Pancreas (tissue), 10 donors: ENCODE results near the gene SOX1. TPM values are rescaled to one million over a fixed set of nuclear protein-coding genes. Genes with fewer than 3 reads are reported as not detected.

Source experiments
- ATAC-seq, 4 donors: fragments of 200-7000 bp; cut with Tn5 transposase; one replicate each; pipeline versions ENCODE4 v1.8.0 to v1.9.1; 2020; ENCODE audit warnings: mild to moderate bottlenecking in 4 of 4, moderate library complexity in 4 of 4
- DNase-seq, 6 donors: peaks; one replicate each; pipeline ENCODE4 v3.0.0-alpha.2; 2020
- FAIRE-seq: peaks from 2 replicates; lab custom pipeline; 2012; peaks lifted over from hg19 to GRCh38; lab: Jason Lieb, UNC
- H3K27ac ChIP-seq, 4 donors: fragments of 200-600 bp; sonication (generic); 1 replicate in 3 of 4; 2 replicates in 1 of 4; pipeline versions ENCODE4 v1.5.0 to v1.8.0; 2020
- H3K27me3 ChIP-seq, 4 donors: fragments of 200-600 bp; one replicate each; pipeline ENCODE4 v1.8.0; 2021
- H3K36me3 ChIP-seq, 3 donors: fragments of 200-600 bp; sonication (generic) in 1 of 3; one replicate each; pipeline versions ENCODE4 v1.5.0 to v1.8.0; 2020 to 2021
- H3K4me1 ChIP-seq, 3 donors: fragments of 200-600 bp; one replicate each; pipeline ENCODE4 v1.8.0; 2021
- H3K4me3 ChIP-seq, 4 donors: fragments of 200-600 bp; sonication (generic) in 2 of 4; one replicate each; pipeline versions ENCODE4 v1.5.0 to v1.8.0; 2020 to 2021
- H3K9me3 ChIP-seq, 4 donors: fragments of 200-600 bp; one replicate each; pipeline ENCODE4 v1.8.0; 2021
- WGBS, 2 donors: extraction: QIAGEN DNeasy Blood & Tissue Kit; methylation state at CpG; one replicate each; pipeline ENCODE4 v1.1.7; 2013; 5-methylcytosine and 5-hydroxymethylcytosine counted together
- intact Hi-C, 3 donors: fragments of 100-400 bp; cut with DNase I; formaldehyde crosslinking; loops; one replicate each; pipeline versions ENCODE4 v1.11.1 to v1.14.2; 2022
- polyA plus RNA-seq, 2 donors: library from polyadenylated mRNA; stranded (reverse); fragments of 200-250 nt; gene quantifications; one replicate each; pipeline ENCODE4 v1.2.3, GENCODE V29; 2013
- total RNA-seq, 6 donors: library from RNA; stranded (reverse); fragmentation: NEBNext Ultra II Directional in 4 of 6; extraction: Animal tissue kit (Norgen Biotek cat#: 25700) in 4 of 6; gene quantifications; one replicate each; pipeline versions ENCODE4 v1.2.1 to v1.2.4, GENCODE V29; 2021 to 2023
- TF ChIP-seq, protein P1 (sequence below), 4 donors: fragments of 200-600 bp; sonication (generic) in 3 of 4; IDR thresholded peaks; one replicate each; pipeline versions ENCODE4 v1.5.0 to v1.8.0; 2021; ENCODE audit warnings: antibody characterized with exemption in 4 of 4
- donor health status: healthy with polysubstance abuse.
- donor health status: DM: no; HTN: no; CAD: no; lungs with moderate emphysema.
- donor health status: DM: no; HTN: no; CAD: no.
- donor health status: control.
- donor health status: control.
- donor health status: Bipolar disorder and iron deficiency.
- donor health status: DM: yes; HTN: yes; CAD: no.
- donor health status: DM: no; HTN: no; CAD: no.
- donor health status: DM: no; HTN: no; CAD: no.
- donor health status: DM: yes; HTN: yes; CAD: no.

The SOX1 gene
- total and polyA plus RNA-seq, 8 donors: not detected

DNA sequence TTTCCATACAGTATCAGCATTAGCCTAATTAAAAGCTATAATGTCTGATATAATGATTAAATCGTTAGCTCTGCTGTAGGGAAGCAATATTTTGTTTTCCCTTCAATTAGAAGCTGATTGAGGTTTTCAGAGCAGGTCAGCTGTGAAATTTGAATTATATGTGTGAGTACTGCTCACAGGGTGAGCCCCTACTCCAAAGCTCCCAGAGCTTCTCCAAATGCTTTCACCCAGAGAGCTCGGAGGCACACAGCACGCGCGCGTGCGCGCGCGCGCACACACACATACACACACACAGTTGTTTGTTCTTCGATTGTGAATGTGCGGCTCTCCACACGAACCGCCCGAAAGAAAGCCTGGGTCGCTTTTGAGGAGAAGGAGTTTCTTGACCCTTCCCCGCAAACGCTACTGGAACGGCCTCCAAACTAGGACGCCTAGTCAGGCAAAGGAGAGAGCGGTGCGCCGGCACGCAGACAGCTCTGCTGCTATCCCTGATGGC lies 4.8 kb upstream of the SOX1 start:
- no peak overlapping the region for H3K27ac ChIP-seq
- FAIRE-seq (no peak), DNase-seq (no peak), ATAC-seq (no peak)
- H3K36me3 ChIP-seq: no peaks in the 10 kb centered on the region
- peaks cover 0 to 56% (median 10%) of the 10 kb centered on the region in 4 donors for H3K27me3 ChIP-seq
- 2 to 7% methylated on average over 25 of the region's 25 CpGs for WGBS, 2 donors
- no peak overlapping the region for H3K4me3 ChIP-seq
- intact Hi-C loops: no loop called here
- no peaks in the 10 kb centered on the region for H3K9me3 ChIP-seq
- TF ChIP-seq, protein P1, sequence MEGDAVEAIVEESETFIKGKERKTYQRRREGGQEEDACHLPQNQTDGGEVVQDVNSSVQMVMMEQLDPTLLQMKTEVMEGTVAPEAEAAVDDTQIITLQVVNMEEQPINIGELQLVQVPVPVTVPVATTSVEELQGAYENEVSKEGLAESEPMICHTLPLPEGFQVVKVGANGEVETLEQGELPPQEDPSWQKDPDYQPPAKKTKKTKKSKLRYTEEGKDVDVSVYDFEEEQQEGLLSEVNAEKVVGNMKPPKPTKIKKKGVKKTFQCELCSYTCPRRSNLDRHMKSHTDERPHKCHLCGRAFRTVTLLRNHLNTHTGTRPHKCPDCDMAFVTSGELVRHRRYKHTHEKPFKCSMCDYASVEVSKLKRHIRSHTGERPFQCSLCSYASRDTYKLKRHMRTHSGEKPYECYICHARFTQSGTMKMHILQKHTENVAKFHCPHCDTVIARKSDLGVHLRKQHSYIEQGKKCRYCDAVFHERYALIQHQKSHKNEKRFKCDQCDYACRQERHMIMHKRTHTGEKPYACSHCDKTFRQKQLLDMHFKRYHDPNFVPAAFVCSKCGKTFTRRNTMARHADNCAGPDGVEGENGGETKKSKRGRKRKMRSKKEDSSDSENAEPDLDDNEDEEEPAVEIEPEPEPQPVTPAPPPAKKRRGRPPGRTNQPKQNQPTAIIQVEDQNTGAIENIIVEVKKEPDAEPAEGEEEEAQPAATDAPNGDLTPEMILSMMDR (IDR thresholded peaks at IDR 0.05): no peak
- no peaks in the 10 kb centered on the region for H3K4me1 ChIP-seq

DNA sequence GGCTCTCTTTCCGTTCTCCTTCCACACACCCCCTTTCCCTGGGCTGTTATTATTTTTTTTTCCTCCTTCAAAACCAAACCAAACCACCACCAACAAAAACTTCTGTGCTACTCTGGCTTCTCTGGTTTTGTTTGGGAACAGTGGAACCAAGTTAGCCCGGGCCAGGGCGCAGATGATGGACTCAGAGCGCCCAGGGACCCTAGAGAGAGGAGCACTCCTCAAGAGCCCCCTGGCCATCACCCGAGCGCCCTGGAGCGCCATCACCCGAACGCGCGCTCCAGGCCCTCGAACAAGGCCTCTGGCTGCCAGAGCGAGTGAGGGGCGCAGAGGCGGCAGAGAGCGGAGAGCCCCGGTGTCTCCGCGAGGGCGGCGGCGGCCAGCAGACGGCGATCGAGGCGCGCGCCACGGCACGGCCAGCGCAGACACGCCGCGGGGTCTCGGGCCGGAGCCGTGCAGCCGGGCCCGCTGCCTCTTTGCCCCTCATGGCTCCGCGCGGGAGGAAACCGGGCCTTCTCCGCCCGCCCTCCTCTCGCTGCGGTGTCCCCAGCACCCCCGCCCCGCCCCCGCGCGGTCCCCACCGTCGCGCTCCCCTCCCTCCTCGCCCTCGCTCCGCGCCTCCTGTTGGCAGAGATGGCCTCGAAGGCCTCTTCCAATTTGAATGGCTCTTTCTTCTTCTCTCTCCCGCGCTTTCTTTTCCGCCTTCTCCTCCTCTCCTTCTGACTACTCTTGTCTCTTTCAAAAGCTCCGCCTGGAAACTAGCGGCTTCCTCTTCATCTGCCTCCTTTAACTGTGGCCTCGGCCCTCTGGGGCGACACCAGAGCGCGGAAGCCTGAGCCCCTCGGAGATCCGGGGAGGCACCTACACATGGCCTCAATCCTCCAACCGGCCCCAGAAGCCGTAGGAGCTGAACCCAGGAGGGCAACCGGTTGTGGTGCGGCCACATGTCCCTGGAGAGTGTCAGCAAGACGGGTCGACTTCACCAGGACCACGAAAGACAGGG lies 4.1 kb upstream of the SOX1 start:
- no peaks in the 10 kb centered on the region for H3K9me3 ChIP-seq
- DNase-seq: no peak
- TF ChIP-seq, protein P1 (IDR thresholded peaks at IDR 0.05): no peak
- peaks cover 0 to 51% (median 7%) of the 10 kb centered on the region in 4 donors for H3K27me3 ChIP-seq
- no peak for FAIRE-seq
- intact Hi-C loops: no loop called here
- no peaks in the 10 kb centered on the region for H3K36me3 ChIP-seq
- no peak overlapping the region for H3K4me3 ChIP-seq
- no peak for ATAC-seq
- H3K27ac ChIP-seq: no peak overlapping the region
- H3K4me1 ChIP-seq: no peaks in the 10 kb centered on the region
- 3 to 4% methylated on average over 69 to 78 of the region's 78 CpGs for WGBS, 2 donors

DNA sequence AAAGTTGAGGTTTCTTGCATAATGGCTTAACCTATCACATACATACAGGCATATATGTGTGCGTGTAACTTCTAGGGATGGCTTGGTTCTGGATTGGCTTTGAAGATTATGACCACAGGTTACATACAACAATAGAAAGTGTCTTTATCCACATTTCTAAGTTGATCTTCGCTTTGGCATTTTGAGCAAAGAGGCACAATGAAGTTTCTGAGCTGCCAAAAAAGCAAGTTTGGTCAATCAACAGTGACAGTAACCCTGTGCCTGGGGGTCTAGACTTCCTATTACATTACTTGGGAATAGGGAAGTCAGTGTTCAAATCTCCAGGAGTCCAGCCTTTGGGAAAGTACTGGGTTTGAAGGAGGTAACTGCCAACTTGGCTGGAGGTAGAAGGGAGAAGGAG lies 3.1 kb upstream of the SOX1 start:
- FAIRE-seq: no peak
- TF ChIP-seq, protein P1 (IDR thresholded peaks at IDR 0.05): no peak
- Histone ChIP-seq H3K4me3 (no peak overlapping the region), H3K4me1 (no peaks in the 10 kb centered on the region), H3K9me3 (no peaks in the 10 kb centered on the region), H3K27ac (no peak overlapping the region), H3K27me3 (peaks cover 0 to 49% (median 6%) of the 10 kb centered on the region in 4 donors), H3K36me3 (no peaks in the 10 kb centered on the region)
- DNase-seq: no peak
- no peak for ATAC-seq
- intact Hi-C loops: no loop called here
- WGBS, 2 donors: 21 to 22% methylated on average over 2 of the region's 2 CpGs

DNA sequence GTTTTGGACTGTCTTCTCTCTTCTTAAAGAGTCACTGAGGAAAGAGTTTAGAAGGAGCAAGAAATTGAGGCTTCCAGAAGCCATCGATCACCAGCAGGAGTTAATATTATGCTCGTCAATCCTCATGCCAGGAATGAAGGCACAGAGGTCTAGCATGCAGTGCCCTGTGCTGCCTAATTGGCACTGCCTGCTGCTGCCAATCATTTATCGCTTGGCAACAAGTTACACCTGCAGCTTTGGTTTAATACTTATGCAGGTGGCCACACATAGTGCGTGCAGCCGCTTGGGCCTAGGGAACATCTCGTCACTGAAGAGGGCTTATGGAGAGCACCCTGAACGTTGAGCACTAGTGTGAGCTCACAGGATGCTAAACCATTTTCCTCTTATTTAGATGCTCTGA lies 2.7 kb upstream of the SOX1 start:
- intact Hi-C loops: no loop called here
- H3K27me3 ChIP-seq: peaks cover 0 to 49% (median 8%) of the 10 kb centered on the region in 4 donors

More for the DNA sequence above, 2.7 kb upstream of the SOX1 start:
- TF ChIP-seq, protein P1 (IDR thresholded peaks at IDR 0.05): no peak
- Histone ChIP-seq H3K27ac (no peak overlapping the region), H3K9me3 (no peaks in the 10 kb centered on the region), H3K4me1 (no peaks in the 10 kb centered on the region), H3K4me3 (no peak overlapping the region), H3K36me3 (no peaks in the 10 kb centered on the region)
- WGBS, 2 donors: 5 to 11% methylated on average over 7 of the region's 7 CpGs
- FAIRE-seq (no peak), DNase-seq (no peak), ATAC-seq (no peak)
